Ovary (tissue), 3 donors: ENCODE measurements around the gene NHERF1.

Source experiments
- CTCF ChIP-seq, 3 donors: fragments of 450-650 bp in 2 of 3; fragments of 200-600 bp in 1 of 3; IDR thresholded peaks; one replicate each; pipeline versions ENCODE4 v1.5.1 to v1.8.0; 2016 to 2022; ENCODE audit warnings: antibody characterized with exemption in 3 of 3, mild to moderate bottlenecking in 1 of 3
- EP300 ChIP-seq: sonication (generic); formaldehyde crosslinking; IDR thresholded peaks from one replicate; pipeline ENCODE4 v1.6.1; 2017; ENCODE audit warnings: antibody characterized with exemption
- POLR2A ChIP-seq: fragments of 450-650 bp; IDR thresholded peaks from one replicate; pipeline ENCODE4 v1.6.1; 2017; ENCODE audit warnings: antibody characterized with exemption, mild to moderate bottlenecking, moderate library complexity
- donor health status: DM: no; HTN: no; CAD: no.

- TF ChIP-seq CTCF (IDR thresholded peaks at IDR 0.05) (no peak), EP300 (no peak), POLR2A (no peak)
Measured at GRCh38 chr17:74807441-74807840, 59.0 kb downstream of the NHERF1 start.
